Retinal pigment epithelial cell (primary cell): Measurements from ENCODE around the gene TMEM120B.
"Not testable (repeated sequence)": the region's sequence is repeated elsewhere in the genome, so short reads cannot be mapped to it uniquely, and the experiment has no call there.

Source experiments
- DNase-seq: peaks from one replicate; pipeline ENCODE4 v3.0.0-alpha.2; 2010; ENCODE audit warnings: low read depth
- H3K4me3 ChIP-seq: 2 replicates; pipeline ENCODE4 v1.5.1; 2011; ENCODE audit warnings: mild to moderate bottlenecking, low read length, control low read depth, moderate library complexity
- CTCF ChIP-seq: conservative IDR thresholded peaks from 2 replicates; pipeline ENCODE4 v1.5.1; 2011; ENCODE audit warnings: low read depth, low read length, control low read depth, inconsistent platforms

The TMEM120B gene

GRCh38 chr12:121712190-121712460 is 427 bp upstream of the TMEM120B start:
- DNase-seq, result no peak
- no peak for TF ChIP-seq CTCF
- peak overlapping the region; percentile 76 for H3K4me3 ChIP-seq

GRCh38 chr12:121713257-121713777 is 765 bp downstream of the TMEM120B start:
- TF ChIP-seq CTCF, result no peak
- DNase-seq, result no peak
- H3K4me3 ChIP-seq, result peak overlapping the region; percentile 86

GRCh38 chr12:121713793-121714192 is 1.2 kb downstream of the TMEM120B start:
- no peak for TF ChIP-seq CTCF
- peak overlapping the region; percentile 86 for H3K4me3 ChIP-seq
- no peak for DNase-seq

GRCh38 chr12:121715055-121715454 is 2.5 kb downstream of the TMEM120B start:
- DNase-seq, H3K4me3 ChIP-seq: not testable (repeated sequence)

- H3K4me3 ChIP-seq, result no peak overlapping the region
- TF ChIP-seq CTCF, result no peak
- DNase-seq, result no peak
Observed at GRCh38 chr12:121715862-121716435, 3.4 kb downstream of the TMEM120B start.

- TF ChIP-seq CTCF, result no peak
- H3K4me3 ChIP-seq, result no peak overlapping the region
- DNase-seq, result peak; percentile 58
Observed at GRCh38 chr12:121717041-121717699, 4.6 kb downstream of the TMEM120B start.

- H3K4me3 ChIP-seq, result no peak overlapping the region
- TF ChIP-seq CTCF, result no peak
- DNase-seq, result no peak
Observed at GRCh38 chr12:121718653-121719239, 6.2 kb downstream of the TMEM120B start.
